Thyroid gland (tissue), 4 donors: ENCODE results near the gene SH2D4B.

Experiments
- CTCF ChIP-seq, 6 experiments: fragments of 200-600 bp in 3 of 6; fragments of 450-650 bp in 3 of 6; sonication (generic) in 3 of 6; IDR thresholded peaks; one replicate each; pipeline ENCODE4 v1.5.1; 2016 to 2019; ENCODE audit warnings: antibody characterized with exemption in 6 of 6, mild to moderate bottlenecking in 2 of 6, inconsistent platforms in 1 of 6, moderate library complexity in 1 of 6
- POLR2A ChIP-seq, 2 donors: fragments of 450-650 bp; IDR thresholded peaks; one replicate each; pipeline ENCODE4 v1.6.1; 2017; ENCODE audit warnings: antibody characterized with exemption in 2 of 2, mild to moderate bottlenecking in 2 of 2, moderate library complexity in 1 of 2

GRCh38 chr10:80506189-80506575, 31.5 kb upstream of the SH2D4B start:
- no peak for TF ChIP-seq CTCF (IDR thresholded peaks at IDR 0.05)
- TF ChIP-seq POLR2A (IDR thresholded peaks at IDR 0.05): no peak
